HG02981 (cell line): ENCODE data around the gene CA6.
"Not testable (repeated sequence)": the region's sequence is repeated elsewhere in the genome, so short reads cannot be mapped to it uniquely, and the experiment has no call there.

Experiments
- ATAC-seq: cut with Tn5 transposase; IDR thresholded peaks from one replicate; pipeline ENCODE4 v1.9.1; 2021; ENCODE audit warnings: mild to moderate bottlenecking, moderate library complexity; ENCODE audit not compliant: unreplicated experiment

The CA6 gene

GRCh38 chr1:8968902-8969301 lies 23.2 kb downstream of the CA6 start:
- not testable (repeated sequence) for ATAC-seq

- ATAC-seq: no peak
Observed at GRCh38 chr1:8969937-8970336, 24.3 kb downstream of the CA6 start.

- no peak for ATAC-seq
Observed at GRCh38 chr1:8970870-8971337, 25.2 kb downstream of the CA6 start.

GRCh38 chr1:8974551-8974950 lies 28.9 kb downstream of the CA6 start:
- ATAC-seq: no peak

- no peak for ATAC-seq
Observed at GRCh38 chr1:8976338-8976737, 30.7 kb downstream of the CA6 start.

- ATAC-seq: no peak
Observed at GRCh38 chr1:8976896-8977450, 31.3 kb downstream of the CA6 start.

GRCh38 chr1:8980656-8981055 lies 35.0 kb downstream of the CA6 start:
- no peak for ATAC-seq

GRCh38 chr1:8981169-8981568 lies 35.5 kb downstream of the CA6 start:
- no peak for ATAC-seq

GRCh38 chr1:8984203-8984602 lies 38.5 kb downstream of the CA6 start:
- ATAC-seq: no peak

GRCh38 chr1:8984990-8985389 lies 39.3 kb downstream of the CA6 start:
- no peak for ATAC-seq

- ATAC-seq: no peak
Observed at GRCh38 chr1:8985915-8986813, 40.5 kb downstream of the CA6 start.

- ATAC-seq: no peak
Observed at GRCh38 chr1:8986814-8987190, 41.1 kb downstream of the CA6 start.

- peak; percentile 63 for ATAC-seq
Observed at GRCh38 chr1:8987881-8988617, 42.4 kb downstream of the CA6 start.

GRCh38 chr1:8988618-8988967 lies 42.9 kb downstream of the CA6 start:
- no peak for ATAC-seq

- no peak for ATAC-seq
Observed at GRCh38 chr1:8989061-8989460, 43.4 kb downstream of the CA6 start.

- ATAC-seq: no peak
Observed at GRCh38 chr1:8989821-8990220, 44.2 kb downstream of the CA6 start.

- no peak for ATAC-seq
Observed at GRCh38 chr1:8992936-8993687, 47.4 kb downstream of the CA6 start.

GRCh38 chr1:8993962-8994675 lies 48.5 kb downstream of the CA6 start:
- not testable (repeated sequence) for ATAC-seq

- not testable (repeated sequence) for ATAC-seq
Observed at GRCh38 chr1:9001534-9002214, 56.0 kb downstream of the CA6 start.

GRCh38 chr1:9002215-9002560 lies 56.5 kb downstream of the CA6 start:
- not testable (repeated sequence) for ATAC-seq
